GM19035 (cell line): Measurements from ENCODE around the gene HOXA2.

ENCODE experiments used
- ATAC-seq: cut with Tn5 transposase; IDR thresholded peaks from one replicate; pipeline ENCODE4 v1.9.1; 2021; ENCODE audit not compliant: unreplicated experiment

Gene HOXA2

GRCh38 chr7:27112955-27113949 lies 10.8 kb upstream of the HOXA2 start:
- no peak for ATAC-seq

GRCh38 chr7:27112361-27112760 lies 9.9 kb upstream of the HOXA2 start:
- ATAC-seq = no peak

GRCh38 chr7:27111751-27112277 lies 9.3 kb upstream of the HOXA2 start:
- no peak for ATAC-seq

- no peak for ATAC-seq
Observed at GRCh38 chr7:27111042-27111750, 8.7 kb upstream of the HOXA2 start.

- no peak for ATAC-seq
Observed at GRCh38 chr7:27110186-27111031, 7.9 kb upstream of the HOXA2 start.

- no peak for ATAC-seq
Observed at GRCh38 chr7:27109466-27110185, 7.1 kb upstream of the HOXA2 start.

GRCh38 chr7:27108390-27109127 lies 6.1 kb upstream of the HOXA2 start:
- no peak for ATAC-seq

- no peak for ATAC-seq
Observed at GRCh38 chr7:27107391-27108381, 5.2 kb upstream of the HOXA2 start.

- ATAC-seq = no peak
Observed at GRCh38 chr7:27106901-27107240, 4.4 kb upstream of the HOXA2 start.

- ATAC-seq = no peak
Observed at GRCh38 chr7:27106181-27106900, 3.9 kb upstream of the HOXA2 start.

- no peak for ATAC-seq
Observed at GRCh38 chr7:27105301-27106031, 3.0 kb upstream of the HOXA2 start.

- ATAC-seq = no peak
Observed at GRCh38 chr7:27104341-27105058, 2.0 kb upstream of the HOXA2 start.

GRCh38 chr7:27103489-27104226 lies 1.2 kb upstream of the HOXA2 start:
- no peak for ATAC-seq

GRCh38 chr7:27101957-27102580 lies 414 bp downstream of the HOXA2 start:
- no peak for ATAC-seq

- no peak for ATAC-seq
Observed at GRCh38 chr7:27101171-27101956, 1.1 kb downstream of the HOXA2 start.
